ENCODE data around the gene SCAPER. TPM values are rescaled to one million over a fixed set of nuclear protein-coding genes. Genes with fewer than 3 reads are reported as not detected.

SCAPER gene
- total RNA-seq, 1 experiment from 2014 or later: 10.3 TPM

DNA sequence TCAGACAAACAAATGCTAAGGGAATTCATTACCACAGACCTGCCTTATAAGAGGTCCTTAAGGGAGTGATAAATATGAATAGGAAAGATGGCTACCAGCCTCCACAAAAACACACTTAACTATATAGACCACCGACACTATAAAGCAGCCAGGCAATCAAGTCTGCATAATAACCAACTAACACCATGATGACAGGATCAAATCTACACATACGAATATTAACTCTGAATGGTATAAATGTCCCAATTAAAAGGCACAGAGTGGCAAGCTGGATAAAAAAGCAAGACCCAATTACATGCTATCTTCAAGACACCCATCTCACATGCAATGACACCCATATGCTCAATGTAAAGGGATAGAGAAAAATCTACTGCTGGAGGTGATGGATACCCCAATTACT, 221.1 kb downstream of the SCAPER start (continued):
- TF ChIP-seq ZNF138 (CRISPR knock-in tag; conservative IDR thresholded peaks at IDR 0.05): no peak
- no peak for TF ChIP-seq HMGA2 (CRISPR knock-in tag; IDR thresholded peaks at IDR 0.05)
- no peak for TF ChIP-seq FOXK1 (CRISPR knock-in tag; IDR thresholded peaks at IDR 0.05)
- no peak for TF ChIP-seq ELF4 (CRISPR knock-in tag; IDR thresholded peaks at IDR 0.05; ENCODE audit: low read depth)
- TF ChIP-seq, protein P1, sequence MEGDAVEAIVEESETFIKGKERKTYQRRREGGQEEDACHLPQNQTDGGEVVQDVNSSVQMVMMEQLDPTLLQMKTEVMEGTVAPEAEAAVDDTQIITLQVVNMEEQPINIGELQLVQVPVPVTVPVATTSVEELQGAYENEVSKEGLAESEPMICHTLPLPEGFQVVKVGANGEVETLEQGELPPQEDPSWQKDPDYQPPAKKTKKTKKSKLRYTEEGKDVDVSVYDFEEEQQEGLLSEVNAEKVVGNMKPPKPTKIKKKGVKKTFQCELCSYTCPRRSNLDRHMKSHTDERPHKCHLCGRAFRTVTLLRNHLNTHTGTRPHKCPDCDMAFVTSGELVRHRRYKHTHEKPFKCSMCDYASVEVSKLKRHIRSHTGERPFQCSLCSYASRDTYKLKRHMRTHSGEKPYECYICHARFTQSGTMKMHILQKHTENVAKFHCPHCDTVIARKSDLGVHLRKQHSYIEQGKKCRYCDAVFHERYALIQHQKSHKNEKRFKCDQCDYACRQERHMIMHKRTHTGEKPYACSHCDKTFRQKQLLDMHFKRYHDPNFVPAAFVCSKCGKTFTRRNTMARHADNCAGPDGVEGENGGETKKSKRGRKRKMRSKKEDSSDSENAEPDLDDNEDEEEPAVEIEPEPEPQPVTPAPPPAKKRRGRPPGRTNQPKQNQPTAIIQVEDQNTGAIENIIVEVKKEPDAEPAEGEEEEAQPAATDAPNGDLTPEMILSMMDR (IDR thresholded peaks at IDR 0.05): no peak

DNA sequence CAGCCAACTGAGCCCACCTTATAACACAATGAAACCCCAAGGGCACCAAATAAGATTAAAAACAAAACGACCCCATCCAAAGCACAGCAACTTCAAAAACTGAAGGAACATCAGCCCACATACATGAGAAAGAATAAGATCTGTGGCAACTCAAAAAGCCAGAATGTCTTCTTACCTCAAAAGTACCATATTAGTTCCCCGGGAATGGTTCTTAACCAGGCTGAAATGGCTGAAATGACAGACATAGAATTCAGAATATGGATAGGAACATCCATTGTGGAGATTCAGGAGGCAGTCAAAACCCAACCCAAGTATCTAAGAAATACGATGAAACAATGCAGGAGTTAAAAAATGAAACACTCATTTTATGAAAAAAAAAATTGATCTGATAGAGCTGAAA, 222.3 kb downstream of the SCAPER start:
- no peak for ATAC-seq
- TF ChIP-seq, protein P2, sequence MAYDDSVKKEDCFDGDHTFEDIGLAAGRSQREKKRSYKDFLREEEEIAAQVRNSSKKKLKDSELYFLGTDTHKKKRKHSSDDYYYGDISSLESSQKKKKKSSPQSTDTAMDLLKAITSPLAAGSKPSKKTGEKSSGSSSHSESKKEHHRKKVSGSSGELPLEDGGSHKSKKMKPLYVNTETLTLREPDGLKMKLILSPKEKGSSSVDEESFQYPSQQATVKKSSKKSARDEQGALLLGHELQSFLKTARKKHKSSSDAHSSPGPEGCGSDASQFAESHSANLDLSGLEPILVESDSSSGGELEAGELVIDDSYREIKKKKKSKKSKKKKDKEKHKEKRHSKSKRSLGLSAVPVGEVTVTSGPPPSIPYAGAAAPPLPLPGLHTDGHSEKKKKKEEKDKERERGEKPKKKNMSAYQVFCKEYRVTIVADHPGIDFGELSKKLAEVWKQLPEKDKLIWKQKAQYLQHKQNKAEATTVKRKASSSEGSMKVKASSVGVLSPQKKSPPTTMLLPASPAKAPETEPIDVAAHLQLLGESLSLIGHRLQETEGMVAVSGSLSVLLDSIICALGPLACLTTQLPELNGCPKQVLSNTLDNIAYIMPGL (CRISPR knock-in tag; IDR thresholded peaks at IDR 0.05): no peak
- no peak for TF ChIP-seq ZNF138 (CRISPR knock-in tag; conservative IDR thresholded peaks at IDR 0.05)
- TF ChIP-seq ZNF396 (CRISPR knock-in tag; IDR thresholded peaks at IDR 0.05; ENCODE audit: borderline replicate concordance): no peak
- TF ChIP-seq, protein P3, sequence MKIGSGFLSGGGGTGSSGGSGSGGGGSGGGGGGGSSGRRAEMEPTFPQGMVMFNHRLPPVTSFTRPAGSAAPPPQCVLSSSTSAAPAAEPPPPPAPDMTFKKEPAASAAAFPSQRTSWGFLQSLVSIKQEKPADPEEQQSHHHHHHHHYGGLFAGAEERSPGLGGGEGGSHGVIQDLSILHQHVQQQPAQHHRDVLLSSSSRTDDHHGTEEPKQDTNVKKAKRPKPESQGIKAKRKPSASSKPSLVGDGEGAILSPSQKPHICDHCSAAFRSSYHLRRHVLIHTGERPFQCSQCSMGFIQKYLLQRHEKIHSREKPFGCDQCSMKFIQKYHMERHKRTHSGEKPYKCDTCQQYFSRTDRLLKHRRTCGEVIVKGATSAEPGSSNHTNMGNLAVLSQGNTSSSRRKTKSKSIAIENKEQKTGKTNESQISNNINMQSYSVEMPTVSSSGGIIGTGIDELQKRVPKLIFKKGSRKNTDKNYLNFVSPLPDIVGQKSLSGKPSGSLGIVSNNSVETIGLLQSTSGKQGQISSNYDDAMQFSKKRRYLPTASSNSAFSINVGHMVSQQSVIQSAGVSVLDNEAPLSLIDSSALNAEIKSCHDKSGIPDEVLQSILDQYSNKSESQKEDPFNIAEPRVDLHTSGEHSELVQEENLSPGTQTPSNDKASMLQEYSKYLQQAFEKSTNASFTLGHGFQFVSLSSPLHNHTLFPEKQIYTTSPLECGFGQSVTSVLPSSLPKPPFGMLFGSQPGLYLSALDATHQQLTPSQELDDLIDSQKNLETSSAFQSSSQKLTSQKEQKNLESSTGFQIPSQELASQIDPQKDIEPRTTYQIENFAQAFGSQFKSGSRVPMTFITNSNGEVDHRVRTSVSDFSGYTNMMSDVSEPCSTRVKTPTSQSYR (CRISPR knock-in tag; IDR thresholded peaks at IDR 0.05): no peak
- TF ChIP-seq TP53 (CRISPR knock-in tag; IDR thresholded peaks at IDR 0.05): no peak
- TF ChIP-seq, protein P4, sequence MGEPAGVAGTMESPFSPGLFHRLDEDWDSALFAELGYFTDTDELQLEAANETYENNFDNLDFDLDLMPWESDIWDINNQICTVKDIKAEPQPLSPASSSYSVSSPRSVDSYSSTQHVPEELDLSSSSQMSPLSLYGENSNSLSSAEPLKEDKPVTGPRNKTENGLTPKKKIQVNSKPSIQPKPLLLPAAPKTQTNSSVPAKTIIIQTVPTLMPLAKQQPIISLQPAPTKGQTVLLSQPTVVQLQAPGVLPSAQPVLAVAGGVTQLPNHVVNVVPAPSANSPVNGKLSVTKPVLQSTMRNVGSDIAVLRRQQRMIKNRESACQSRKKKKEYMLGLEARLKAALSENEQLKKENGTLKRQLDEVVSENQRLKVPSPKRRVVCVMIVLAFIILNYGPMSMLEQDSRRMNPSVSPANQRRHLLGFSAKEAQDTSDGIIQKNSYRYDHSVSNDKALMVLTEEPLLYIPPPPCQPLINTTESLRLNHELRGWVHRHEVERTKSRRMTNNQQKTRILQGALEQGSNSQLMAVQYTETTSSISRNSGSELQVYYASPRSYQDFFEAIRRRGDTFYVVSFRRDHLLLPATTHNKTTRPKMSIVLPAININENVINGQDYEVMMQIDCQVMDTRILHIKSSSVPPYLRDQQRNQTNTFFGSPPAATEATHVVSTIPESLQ (CRISPR knock-in tag; IDR thresholded peaks at IDR 0.05): no peak
- TF ChIP-seq, protein P5, sequence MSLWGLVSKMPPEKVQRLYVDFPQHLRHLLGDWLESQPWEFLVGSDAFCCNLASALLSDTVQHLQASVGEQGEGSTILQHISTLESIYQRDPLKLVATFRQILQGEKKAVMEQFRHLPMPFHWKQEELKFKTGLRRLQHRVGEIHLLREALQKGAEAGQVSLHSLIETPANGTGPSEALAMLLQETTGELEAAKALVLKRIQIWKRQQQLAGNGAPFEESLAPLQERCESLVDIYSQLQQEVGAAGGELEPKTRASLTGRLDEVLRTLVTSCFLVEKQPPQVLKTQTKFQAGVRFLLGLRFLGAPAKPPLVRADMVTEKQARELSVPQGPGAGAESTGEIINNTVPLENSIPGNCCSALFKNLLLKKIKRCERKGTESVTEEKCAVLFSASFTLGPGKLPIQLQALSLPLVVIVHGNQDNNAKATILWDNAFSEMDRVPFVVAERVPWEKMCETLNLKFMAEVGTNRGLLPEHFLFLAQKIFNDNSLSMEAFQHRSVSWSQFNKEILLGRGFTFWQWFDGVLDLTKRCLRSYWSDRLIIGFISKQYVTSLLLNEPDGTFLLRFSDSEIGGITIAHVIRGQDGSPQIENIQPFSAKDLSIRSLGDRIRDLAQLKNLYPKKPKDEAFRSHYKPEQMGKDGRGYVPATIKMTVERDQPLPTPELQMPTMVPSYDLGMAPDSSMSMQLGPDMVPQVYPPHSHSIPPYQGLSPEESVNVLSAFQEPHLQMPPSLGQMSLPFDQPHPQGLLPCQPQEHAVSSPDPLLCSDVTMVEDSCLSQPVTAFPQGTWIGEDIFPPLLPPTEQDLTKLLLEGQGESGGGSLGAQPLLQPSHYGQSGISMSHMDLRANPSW (CRISPR knock-in tag; conservative IDR thresholded peaks at IDR 0.05; ENCODE audit: low read depth): no peak
- TF ChIP-seq, protein P6, sequence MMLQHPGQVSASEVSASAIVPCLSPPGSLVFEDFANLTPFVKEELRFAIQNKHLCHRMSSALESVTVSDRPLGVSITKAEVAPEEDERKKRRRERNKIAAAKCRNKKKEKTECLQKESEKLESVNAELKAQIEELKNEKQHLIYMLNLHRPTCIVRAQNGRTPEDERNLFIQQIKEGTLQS (CRISPR knock-in tag; conservative IDR thresholded peaks at IDR 0.05): no peak
- TF ChIP-seq FOXP1 (CRISPR knock-in tag; IDR thresholded peaks at IDR 0.05; ENCODE audit: borderline replicate concordance): no peak
- TF ChIP-seq, protein P7, sequence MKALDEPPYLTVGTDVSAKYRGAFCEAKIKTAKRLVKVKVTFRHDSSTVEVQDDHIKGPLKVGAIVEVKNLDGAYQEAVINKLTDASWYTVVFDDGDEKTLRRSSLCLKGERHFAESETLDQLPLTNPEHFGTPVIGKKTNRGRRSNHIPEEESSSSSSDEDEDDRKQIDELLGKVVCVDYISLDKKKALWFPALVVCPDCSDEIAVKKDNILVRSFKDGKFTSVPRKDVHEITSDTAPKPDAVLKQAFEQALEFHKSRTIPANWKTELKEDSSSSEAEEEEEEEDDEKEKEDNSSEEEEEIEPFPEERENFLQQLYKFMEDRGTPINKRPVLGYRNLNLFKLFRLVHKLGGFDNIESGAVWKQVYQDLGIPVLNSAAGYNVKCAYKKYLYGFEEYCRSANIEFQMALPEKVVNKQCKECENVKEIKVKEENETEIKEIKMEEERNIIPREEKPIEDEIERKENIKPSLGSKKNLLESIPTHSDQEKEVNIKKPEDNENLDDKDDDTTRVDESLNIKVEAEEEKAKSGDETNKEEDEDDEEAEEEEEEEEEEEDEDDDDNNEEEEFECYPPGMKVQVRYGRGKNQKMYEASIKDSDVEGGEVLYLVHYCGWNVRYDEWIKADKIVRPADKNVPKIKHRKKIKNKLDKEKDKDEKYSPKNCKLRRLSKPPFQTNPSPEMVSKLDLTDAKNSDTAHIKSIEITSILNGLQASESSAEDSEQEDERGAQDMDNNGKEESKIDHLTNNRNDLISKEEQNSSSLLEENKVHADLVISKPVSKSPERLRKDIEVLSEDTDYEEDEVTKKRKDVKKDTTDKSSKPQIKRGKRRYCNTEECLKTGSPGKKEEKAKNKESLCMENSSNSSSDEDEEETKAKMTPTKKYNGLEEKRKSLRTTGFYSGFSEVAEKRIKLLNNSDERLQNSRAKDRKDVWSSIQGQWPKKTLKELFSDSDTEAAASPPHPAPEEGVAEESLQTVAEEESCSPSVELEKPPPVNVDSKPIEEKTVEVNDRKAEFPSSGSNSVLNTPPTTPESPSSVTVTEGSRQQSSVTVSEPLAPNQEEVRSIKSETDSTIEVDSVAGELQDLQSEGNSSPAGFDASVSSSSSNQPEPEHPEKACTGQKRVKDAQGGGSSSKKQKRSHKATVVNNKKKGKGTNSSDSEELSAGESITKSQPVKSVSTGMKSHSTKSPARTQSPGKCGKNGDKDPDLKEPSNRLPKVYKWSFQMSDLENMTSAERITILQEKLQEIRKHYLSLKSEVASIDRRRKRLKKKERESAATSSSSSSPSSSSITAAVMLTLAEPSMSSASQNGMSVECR (CRISPR knock-in tag; IDR thresholded peaks at IDR 0.05; ENCODE audit: borderline replicate concordance): no peak
- TF ChIP-seq, protein P8, sequence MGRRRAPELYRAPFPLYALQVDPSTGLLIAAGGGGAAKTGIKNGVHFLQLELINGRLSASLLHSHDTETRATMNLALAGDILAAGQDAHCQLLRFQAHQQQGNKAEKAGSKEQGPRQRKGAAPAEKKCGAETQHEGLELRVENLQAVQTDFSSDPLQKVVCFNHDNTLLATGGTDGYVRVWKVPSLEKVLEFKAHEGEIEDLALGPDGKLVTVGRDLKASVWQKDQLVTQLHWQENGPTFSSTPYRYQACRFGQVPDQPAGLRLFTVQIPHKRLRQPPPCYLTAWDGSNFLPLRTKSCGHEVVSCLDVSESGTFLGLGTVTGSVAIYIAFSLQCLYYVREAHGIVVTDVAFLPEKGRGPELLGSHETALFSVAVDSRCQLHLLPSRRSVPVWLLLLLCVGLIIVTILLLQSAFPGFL (CRISPR knock-in tag; IDR thresholded peaks at IDR 0.05; ENCODE audit: borderline replicate concordance): no peak
- TF ChIP-seq, protein P9, sequence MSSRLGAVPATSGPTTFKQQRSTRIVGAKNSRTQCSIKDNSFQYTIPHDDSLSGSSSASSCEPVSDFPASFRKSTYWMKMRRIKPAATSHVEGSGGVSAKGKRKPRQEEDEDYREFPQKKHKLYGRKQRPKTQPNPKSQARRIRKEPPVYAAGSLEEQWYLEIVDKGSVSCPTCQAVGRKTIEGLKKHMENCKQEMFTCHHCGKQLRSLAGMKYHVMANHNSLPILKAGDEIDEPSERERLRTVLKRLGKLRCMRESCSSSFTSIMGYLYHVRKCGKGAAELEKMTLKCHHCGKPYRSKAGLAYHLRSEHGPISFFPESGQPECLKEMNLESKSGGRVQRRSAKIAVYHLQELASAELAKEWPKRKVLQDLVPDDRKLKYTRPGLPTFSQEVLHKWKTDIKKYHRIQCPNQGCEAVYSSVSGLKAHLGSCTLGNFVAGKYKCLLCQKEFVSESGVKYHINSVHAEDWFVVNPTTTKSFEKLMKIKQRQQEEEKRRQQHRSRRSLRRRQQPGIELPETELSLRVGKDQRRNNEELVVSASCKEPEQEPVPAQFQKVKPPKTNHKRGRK (CRISPR knock-in tag; IDR thresholded peaks at IDR 0.05; ENCODE audit: borderline replicate concordance): no peak

More for the DNA sequence above, 222.3 kb downstream of the SCAPER start:
- ChIA-PET POLR2A (interaction anchor here (0.6 kb wide), 1 partner anchor 12 kb away, joined by 4 read pairs; no protein-coding TSS in a partner anchor), CTCF (no interaction called here)
- Mint-ChIP-seq H3K4me3 (no peak overlapping the region), H3K4me1 (no peaks in the 10 kb centered on the region), H3K27ac (no peak overlapping the region), H3K27me3 (ENCODE audit: low read depth) (no peaks in the 10 kb centered on the region), H3K9me3 (peaks cover 7% of the 10 kb centered on the region; the same call in 1 of the 2 replicates), H3K36me3 (no peaks in the 10 kb centered on the region)
- no peak for DNase-seq (ENCODE audit: low spot score)

All from WTC11 (cell line).